Hypothalamus (tissue), 51 donors: ENCODE measurements around the gene NGFR.

Experiments used
- DNase-seq, 51 donors: peaks; one replicate each; lab custom pipeline; 2025; lab: John Stamatoyannopoulos, UW

Gene NGFR

DNA sequence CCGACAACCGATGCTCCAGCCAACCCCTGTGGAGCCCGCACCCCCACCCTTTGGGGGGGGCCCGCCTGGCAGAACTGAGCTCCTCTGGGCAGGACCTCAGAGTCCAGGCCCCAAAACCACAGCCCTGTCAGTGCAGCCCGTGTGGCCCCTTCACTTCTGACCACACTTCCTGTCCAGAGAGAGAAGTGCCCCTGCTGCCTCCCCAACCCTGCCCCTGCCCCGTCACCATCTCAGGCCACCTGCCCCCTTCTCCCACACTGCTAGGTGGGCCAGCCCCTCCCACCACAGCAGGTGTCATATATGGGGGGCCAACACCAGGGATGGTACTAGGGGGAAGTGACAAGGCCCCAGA lies 17.9 kb downstream of the NGFR start:
- DNase-seq: peak in 1 of 51 donors; percentile 13

DNA sequence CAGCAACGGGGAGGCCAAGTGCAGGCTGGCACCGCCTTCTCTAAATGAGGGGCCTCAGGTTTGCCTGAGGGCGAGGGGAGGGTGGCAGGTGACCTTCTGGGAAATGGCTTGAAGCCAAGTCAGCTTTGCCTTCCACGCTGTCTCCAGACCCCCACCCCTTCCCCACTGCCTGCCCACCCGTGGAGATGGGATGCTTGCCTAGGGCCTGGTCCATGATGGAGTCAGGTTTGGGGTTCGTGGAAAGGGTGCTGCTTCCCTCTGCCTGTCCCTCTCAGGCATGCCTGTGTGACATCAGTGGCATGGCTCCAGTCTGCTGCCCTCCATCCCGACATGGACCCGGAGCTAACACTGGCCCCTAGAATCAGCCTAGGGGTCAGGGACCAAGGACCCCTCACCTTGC lies 18.5 kb downstream of the NGFR start:
- DNase-seq: no peak

DNA sequence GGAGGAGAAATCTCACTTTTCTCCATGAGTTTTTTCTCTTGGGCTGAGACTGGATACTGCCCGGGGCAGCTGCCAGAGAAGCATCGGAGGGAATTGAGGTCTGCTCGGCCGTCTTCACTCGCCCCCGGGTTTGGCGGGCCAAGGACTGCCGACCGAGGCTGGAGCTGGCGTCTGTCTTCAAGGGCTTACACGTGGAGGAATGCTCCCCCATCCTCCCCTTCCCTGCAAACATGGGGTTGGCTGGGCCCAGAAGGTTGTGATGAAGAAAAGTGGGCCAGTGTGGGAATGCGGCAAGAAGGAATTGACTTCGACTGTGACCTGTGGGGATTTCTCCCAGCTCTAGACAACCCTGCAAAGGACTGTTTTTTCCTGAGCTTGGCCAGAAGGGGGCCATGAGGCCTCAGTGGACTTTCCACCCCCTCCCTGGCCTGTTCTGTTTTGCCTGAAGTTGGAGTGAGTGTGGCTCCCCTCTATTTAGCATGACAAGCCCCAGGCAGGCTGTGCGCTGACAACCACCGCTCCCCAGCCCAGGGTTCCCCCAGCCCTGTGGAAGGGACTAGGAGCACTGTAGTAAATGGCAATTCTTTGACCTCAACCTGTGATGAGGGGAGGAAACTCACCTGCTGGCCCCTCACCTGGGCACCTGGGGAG lies 19.1 kb downstream of the NGFR start:
- DNase-seq: peak in 1 of 51 donors; percentile 17

DNA sequence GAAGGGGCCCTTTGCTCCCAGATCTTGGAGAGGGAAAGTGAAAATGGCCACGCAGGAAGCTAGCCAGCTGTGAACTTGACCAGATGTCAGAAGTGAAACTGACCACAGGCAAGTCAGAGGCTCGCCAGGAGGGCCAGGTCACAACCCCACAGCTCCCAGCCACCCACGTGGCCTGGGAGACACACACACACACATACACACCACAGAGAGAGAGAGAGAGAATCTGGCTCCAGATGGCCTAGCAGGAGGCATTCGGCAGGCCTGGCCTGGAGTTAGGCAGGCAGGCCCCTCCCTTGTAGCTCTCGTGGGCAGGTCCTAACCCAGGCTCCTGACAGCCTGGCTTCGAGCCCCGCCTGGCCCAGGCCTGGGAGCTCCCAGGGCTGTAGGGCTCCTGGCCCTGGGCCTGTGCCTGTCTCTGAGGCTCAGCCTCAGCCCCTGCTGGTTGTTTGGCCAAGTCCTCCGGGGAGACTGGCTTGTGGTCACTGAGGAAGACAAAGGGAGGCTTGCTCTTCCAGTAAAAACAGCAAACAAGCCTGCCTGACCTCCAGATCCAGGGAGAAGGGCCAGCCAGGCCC lies 20.2 kb downstream of the NGFR start:
- DNase-seq: peak in 48 of 51 donors; percentile 11 to 92 (median 62)

DNA sequence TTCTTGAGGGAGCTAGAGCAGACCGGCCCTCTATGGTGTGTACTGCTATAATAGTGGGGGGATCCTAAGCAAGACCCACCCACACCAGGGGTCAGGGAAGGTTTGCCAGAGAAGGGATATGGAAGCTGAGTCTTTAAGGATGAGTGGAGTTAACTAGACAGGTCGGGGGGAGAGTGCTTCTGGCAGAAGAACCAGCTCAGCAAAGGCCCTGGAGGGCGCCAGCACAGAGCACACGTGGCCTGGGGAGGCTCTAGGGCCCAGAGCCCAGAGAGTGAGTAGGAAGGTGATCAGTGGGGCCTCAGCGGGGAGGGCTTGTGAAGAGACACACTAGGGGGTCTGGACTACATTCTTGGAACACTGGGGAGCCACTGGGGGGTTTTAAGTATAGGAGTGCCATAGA lies 21.1 kb downstream of the NGFR start:
- DNase-seq: peak in 4 of 51 donors; percentile 12 to 39 (median 18)

DNA sequence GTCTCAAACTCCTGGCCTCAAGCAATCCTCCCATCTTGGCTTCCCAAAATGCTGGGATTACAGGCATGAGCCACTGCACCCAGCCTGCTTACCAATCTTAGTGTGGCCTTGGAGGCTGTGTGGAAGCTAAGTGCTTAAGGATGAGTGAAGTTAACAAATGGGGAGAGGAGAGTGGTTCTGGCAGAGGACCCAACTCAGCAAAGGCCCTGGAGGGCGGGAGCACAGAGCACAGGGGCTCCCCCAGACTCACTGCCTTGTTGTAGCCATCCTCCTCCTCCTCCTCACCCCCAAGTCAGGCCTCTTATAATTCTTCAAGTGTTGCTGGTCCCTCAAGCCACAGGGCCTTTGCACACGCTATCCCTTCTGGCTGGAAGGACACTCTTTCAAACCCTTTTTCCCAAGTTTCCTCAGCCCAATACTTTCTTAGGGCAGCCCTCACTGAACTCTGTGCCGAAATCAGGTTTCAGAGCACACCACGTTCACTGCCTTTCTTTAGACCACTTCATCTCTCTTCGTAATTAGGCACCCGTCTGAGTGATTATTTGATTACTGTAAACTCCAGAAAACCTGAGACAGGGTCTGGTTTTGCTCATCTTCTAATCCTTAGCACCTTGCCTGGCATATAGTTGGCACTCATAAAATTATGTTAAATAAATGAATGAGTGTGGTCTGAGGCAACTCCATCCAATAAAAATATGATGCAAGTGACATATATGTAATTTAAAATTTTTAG lies 23.4 kb downstream of the NGFR start:
- DNase-seq: no peak

DNA sequence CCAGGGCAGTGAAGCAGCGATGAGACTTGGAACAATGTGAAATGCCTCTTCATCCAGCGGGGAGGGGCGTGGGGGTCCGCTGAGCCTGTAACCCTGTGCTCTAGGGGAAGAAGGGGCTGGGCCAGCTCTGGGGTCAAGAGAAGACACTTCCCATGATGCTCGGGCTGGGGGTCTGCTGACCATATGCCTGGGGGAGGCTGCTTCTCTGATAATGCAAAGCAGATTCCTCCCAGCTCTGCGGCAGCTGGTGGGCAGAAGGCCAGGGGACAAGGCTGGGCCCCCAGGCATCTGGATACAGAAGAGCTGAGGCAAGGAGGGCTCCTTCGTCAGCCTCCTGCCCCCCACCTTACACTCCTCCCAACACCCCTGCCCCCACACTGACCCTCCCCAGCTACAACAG lies 24.7 kb downstream of the NGFR start:
- DNase-seq: no peak

DNA sequence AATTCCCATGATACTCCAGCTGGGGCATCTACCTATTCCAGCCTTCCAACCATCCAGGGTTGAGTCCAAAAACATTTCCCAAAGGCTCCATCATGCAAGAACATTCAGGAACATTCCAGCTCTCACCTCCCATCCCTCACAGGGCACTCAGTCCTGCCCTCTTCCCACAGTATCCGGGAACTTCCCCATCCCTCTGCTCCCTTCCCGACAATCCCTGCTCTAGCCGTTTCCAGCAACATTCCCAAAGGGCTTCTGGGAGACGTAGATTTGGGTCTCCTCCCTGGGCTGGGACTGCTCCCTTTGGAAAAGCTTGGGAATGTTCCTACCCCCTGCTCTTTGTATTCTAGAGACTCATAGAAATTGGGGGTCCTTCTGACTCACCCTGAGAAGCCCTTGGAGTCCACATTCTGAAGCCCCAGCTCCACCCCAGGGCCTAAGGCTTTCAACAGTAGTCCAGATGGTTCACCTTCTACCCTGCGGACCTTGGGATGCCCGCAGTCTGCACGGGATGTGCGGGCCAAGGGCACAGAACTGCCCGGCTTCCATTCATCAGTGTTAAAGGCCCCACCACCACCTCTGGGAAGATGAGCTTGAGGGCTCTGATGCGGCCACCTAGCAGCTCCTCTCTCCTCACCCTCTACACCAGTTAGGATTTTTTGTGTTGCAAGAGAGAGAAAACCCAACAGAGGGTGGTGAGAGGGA lies 25.4 kb downstream of the NGFR start:
- no peak for DNase-seq

DNA sequence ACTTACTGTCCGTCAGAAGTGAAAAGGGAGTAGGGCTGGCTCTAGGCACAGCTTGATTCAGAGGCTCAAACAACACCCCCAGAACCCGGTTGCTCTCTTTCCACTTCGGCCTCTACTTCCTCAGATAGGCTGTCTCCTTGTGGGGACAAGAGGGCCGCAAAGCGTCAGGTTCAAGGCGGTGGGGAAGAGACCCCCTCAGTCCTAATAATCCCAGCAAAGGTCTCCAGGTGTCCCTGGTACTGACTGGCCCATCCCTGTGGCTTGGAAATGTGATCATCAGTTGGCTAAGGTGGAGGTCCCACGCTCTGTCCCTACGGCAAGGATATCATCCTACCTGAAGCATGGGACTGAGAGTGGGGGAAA lies 26.0 kb downstream of the NGFR start:
- no peak for DNase-seq

DNA sequence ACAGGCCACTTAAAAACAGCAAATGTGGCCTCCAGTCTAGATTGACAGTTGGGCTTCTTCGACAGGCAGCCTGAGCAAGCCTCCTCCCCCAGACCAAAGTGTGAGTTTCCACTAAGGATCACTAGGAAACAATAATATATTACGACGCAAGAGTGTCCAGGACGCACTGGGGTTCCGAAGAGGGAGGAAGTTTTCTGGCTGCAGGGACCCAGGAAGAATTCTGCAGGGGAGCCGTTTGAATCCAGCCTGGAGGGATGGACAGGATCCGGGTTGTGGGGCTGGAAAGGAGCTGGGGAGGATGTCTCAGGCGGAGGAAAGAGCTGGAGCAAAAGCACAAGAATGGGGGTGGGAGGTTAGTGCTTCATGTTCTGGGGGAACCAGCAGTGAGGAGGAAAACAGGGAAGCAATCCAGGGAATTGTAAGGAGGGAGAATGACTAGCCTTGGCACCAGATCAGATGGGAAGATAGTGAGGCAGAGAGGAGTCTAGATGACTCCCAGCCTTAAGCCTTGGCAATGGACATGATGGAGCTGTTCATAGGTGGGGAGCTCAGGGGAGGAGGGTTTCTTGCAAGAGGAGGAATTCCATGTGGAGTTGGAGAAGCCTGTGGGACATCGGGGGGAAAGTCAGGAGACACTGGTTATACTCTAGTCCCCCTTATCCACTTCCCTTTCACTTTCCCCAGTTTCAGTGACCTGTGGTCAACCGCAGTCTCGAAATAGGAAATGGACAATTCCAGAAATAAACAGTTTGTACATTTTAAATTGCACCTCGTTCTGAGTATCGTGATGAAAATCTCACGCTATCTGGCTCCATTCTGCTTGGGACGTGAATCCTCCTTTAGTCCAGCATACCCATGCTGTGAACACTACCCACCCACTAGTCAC lies 26.6 kb downstream of the NGFR start:
- no peak for DNase-seq

DNA sequence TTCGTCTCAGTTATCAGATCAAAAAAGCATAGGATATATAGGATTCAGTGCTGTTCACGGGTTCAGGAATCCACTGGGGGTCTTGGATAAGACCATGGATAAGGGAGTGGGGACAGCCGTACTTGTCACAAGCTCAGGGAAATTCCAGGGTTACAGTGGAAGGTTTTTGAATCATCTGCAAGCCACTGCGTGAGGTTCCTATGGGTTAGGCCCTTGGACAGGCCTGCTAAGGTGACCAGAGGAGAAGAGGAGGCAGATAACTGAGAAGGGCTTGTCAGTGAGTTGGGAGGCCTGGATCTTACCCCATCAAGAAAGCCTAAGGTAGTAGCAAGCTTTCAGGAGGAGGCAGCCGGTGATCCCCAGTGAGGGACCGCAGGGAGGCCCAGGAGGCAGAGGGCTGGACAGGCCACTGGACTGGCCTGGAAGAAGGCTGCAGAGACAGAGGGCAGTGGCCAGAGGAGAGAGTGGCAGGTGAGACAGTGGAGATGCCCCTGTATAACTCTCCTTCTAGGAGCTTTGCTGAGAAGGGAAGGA lies 27.3 kb downstream of the NGFR start:
- DNase-seq: no peak

DNA sequence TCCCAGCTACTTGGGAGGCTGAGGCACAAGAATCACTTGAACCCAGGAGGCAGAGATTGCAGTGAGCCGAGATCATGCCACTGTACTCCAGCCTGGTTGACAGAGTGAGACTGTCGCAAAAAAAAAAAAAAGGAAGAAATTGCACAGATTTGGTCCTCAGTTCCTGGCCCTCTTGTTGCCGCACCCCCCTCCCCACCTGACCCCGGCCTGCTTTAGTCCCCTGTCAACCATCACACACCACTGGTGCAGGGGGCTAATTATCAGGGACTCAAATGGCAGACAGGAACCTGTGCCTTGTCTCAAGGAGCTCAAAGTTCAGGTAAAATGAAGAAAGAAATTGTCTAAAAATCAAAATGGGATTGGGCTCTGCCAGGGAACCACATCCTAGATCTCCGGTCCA lies 28.1 kb downstream of the NGFR start:
- DNase-seq: no peak

DNA sequence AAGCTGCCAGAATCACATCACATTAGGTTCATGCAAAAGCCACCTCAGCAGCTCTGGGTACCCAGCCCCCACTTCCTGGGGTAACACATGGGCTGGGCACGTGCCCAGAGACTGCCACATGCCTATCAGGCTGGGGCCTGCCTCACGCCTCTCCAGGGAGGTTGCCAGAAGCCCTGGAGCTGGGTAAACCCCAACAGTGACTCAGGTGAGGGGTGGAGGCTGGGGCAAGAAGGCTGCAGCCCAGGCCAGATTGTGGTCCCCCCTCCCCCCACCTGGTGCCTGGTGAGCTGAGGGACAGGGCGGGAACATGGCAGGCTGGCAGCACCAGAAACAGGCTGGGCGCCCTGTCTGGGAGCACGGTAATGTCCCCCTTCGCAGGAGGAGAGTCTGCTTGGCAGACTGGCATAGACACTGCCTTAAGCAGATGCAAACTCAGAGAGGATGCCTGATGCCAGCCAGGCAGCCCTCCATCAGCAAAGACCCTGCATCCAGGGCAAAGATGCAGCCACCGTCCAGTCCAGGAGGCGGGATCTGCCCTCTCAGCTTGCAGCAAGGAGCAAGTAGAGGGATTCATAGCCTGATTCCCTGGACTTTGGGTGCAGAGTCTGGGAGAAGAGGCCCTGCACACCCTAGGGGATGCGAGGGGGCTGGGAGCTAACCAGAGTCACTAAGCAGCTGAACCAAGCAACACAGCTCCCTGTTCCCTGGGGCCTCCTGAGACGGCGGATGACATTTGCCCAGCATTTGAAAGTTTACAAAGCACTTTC lies 28.8 kb downstream of the NGFR start:
- no peak for DNase-seq

DNA sequence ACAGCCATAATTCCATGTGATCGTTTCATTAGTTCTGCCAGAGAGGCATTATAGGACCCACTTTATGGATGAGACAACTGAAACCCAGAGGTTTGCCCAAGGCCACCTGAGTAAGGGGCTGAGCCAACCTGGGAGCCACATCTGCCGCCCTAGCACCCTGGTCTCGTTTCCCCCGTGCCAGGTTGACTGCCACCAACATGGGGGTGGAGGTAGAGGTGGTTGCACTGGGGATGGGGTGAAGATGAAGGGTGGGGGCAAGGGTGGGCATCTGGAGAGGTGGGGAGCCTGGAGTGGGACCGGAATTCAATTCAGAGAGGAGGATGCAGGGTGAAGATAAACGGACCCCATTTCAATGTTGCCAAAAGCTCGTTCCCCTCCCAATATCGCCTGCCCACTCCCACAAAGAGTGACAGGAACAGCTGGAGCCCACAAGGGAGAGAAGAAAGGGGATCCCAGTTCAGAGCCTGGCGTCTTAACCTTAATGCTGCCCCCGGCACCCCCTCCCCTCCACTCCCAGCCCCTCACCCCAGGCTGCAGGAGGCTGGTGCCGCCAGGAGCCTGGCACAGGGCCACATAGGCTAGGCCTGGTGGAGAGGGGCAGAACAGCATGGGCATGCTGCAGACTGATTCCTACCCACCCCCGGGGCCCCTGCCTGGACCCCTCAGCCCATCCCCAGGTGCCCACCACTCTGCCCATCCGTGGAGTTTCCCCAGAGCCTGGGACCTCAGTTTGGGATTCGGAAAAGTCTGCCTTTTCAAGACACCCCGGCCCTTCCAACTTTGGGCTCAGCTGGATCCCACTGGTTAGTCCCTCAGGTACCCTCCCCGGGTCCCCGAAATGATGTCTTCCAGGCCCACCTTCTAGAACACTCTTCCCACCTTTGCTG lies 29.6 kb downstream of the NGFR start:
- DNase-seq: no peak

DNA sequence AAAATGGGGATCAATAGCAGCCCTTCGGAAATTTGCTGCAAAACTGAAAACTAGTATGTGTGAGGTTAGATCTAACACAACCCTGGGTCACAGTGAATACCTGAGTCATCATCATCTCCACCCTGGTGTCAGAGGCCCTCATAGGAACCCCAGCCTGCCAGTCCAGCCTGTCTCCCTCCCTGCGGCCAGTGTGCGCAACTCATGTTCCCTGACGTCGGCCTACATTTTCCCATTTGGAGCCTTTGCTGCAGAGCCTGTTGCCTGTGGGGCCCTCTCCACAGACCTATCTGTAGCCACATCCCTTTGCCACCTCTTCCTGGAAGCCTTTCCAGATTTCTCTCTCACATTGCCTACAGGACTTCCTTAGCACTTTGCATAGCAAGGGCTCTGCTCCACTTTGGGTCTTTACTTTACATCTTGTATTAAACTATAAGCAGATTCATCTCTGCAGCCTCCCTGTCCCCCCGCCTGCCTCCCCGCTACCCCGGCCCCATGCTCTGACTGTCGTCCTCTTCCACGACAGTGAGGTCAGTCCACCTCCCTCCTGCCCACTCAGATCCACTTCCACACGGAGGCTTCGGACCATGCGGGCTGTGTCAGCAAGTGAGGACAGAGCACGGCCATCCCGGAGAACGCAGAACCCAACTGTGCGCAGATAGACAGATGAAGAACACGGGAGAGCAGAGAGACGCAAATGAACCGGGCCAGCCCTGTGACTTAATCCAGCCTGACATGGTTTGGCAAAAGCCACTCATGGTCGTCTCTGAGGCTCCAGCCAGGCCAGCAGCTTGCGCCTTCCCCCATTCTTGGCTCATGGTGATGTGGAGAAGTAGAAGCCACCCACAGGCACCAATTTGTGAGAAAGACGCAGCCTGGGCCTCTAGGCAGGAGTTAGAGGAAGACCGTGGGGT lies 31.0 kb downstream of the NGFR start:
- DNase-seq: peak in 1 of 51 donors; percentile 15

DNA sequence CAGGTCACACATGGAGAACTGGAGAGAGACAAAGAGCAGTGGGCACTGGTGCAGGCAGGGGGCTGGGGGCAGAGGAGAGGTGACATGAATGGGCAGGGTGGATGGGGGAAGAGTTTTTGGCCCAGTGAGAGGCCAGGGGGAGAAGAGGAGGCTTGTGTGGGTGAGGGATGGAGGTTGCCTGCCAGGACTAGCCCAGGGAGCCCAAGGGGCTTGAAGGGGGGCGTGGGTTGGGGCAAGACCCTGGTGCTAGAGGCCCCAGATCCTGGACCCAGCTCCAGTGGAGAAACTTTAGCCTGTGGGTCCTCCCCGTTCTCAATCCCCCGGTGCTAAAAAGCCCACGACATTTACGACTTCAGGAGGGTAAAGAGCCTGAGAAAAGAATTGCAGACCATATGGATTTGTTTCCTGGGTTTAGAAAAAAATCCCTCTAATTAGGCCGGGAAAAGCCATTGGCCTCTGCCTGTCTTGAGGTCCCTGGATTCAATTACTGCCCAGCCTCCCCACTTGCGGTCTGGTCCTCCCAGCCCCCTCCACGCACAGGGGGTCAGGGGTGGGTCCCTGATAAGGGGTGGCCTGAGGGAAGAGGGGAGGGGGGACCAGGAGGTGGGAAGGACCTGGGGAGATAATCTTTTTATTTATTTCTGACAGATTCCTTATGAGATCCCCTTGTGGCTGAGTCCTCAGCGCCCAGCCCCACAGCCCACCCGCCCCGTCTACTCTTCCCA lies 33.0 kb downstream of the NGFR start:
- DNase-seq: no peak

DNA sequence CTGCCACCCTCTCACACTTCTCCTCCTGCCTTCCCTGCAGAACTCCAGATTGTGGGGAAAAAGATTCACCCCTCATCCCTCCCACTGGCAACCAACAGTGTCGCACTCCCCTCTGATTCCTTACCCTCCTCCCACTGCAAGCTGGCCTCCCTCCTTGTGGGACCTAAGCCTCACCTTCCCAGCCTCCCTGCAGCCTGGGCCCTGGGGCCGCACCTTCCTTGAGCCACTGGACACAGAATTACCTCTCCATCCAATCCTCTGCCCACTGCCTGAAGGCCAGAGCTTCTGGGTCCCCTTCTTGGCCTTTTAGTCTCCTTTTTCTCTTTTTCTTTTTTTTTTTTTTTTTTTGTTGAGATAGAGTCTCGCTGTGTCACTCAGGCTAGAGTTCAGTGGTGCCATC lies 33.9 kb downstream of the NGFR start:
- DNase-seq: no peak
